Natural killer cell (primary cell): ENCODE results near the gene VASH2. TPM values are rescaled to one million over a fixed set of nuclear protein-coding genes. Genes with fewer than 3 reads are reported as not detected.
A peak's percentile ranks its signal among the peaks of the same experiment; 100 is the strongest.

Source experiments
- ATAC-seq, 3 donors: fragments of 150-1000 bp in 2 of 3; fragments of 200-7000 bp in 1 of 3; cut with Tn5 transposase; 1 replicate in 1 of 3; 2 replicates in 2 of 3; pipeline ENCODE4 v1.10.0; 2021; ENCODE audit warnings: mild to moderate bottlenecking in 2 of 3, moderate library complexity in 2 of 3
- DNase-seq, 2 donors: peaks; one replicate each; pipeline versions ENCODE4 v3.0.0 to v3.0.0-alpha.2; 2013 to 2021; ENCODE audit warnings: mixed read lengths in 1 of 2
- H3K27ac ChIP-seq: one replicate; pipeline ENCODE4 v1.5.1; 2013; ENCODE audit warnings: mild to moderate bottlenecking, low read length
- H3K27me3 ChIP-seq: one replicate; pipeline ENCODE4 v1.6.1; 2013; ENCODE audit warnings: low read length; ENCODE audit not compliant: control insufficient read depth, insufficient read depth
- H3K36me3 ChIP-seq: one replicate; pipeline ENCODE4 v1.6.1; 2013; ENCODE audit warnings: low read length; ENCODE audit not compliant: control insufficient read depth, insufficient read depth
- H3K4me1 ChIP-seq: one replicate; pipeline ENCODE4 v1.6.1; 2013; ENCODE audit warnings: low read length; ENCODE audit not compliant: control insufficient read depth, insufficient read depth
- H3K4me3 ChIP-seq: one replicate; pipeline ENCODE4 v1.5.1; 2013; ENCODE audit warnings: low read length
- H3K9me3 ChIP-seq: one replicate; pipeline ENCODE4 v1.6.1; 2013; ENCODE audit warnings: low read length; ENCODE audit not compliant: control insufficient read depth, insufficient read depth
- H3K27ac Mint-ChIP-seq, 2 donors: one replicate each; pipeline ENCODE4 v1.8.0; 2022; ENCODE audit warnings: mild to moderate bottlenecking in 2 of 2, mixed read lengths in 2 of 2, moderate library complexity in 1 of 2
- H3K27me3 Mint-ChIP-seq, 2 donors: one replicate each; pipeline ENCODE4 v1.8.0; 2022; ENCODE audit warnings: low read depth in 2 of 2, mixed read lengths in 2 of 2
- H3K36me3 Mint-ChIP-seq: one replicate; pipeline ENCODE4 v1.8.0; 2022; ENCODE audit warnings: mixed read lengths
- H3K4me1 Mint-ChIP-seq, 2 donors: one replicate each; pipeline ENCODE4 v1.8.0; 2022; ENCODE audit warnings: mixed read lengths in 2 of 2
- H3K4me3 Mint-ChIP-seq: one replicate; pipeline ENCODE4 v1.8.0; 2022; ENCODE audit warnings: mild to moderate bottlenecking, moderate library complexity, mixed read lengths
- H3K9me3 Mint-ChIP-seq, 2 donors: one replicate each; pipeline ENCODE4 v1.8.0; 2022; ENCODE audit warnings: mixed read lengths in 2 of 2
- CTCF ChIP-seq: fragments of 200-600 bp; IDR thresholded peaks from one replicate; pipeline ENCODE4 v1.8.0; 2022; ENCODE audit warnings: antibody characterized with exemption
- WGBS: methylation state at CpG from one replicate; pipeline ENCODE4 v1.1.7; 2013; ENCODE audit warnings: missing lambda C conversion rate; ENCODE audit not compliant: insufficient coverage; 5-methylcytosine and 5-hydroxymethylcytosine counted together
- intact Hi-C: fragments of 100-400 bp; cut with micrococcal nuclease; formaldehyde crosslinking; loops from one replicate; pipeline ENCODE4 v1.14.2; 2022
- total RNA-seq, 4 donors: library from RNA; stranded (reverse); fragments of 120-200 nt in 1 of 4; gene quantifications; one replicate each; pipeline versions ENCODE4 v1.2.3 to v1.2.4, GENCODE V29; 2013 to 2022

Gene VASH2
- total RNA-seq, 3 donors from 2014 or later (not counting 1 experiment from before 2014, with no cell fraction given), result not detected

- Histone ChIP-seq H3K4me3 (no peak overlapping the region), H3K9me3 (no peaks in the 10 kb centered on the region), H3K36me3 (no peaks in the 10 kb centered on the region), H3K27ac (no peak overlapping the region), H3K27me3 (no peaks in the 10 kb centered on the region), H3K4me1 (no peaks in the 10 kb centered on the region)
- Mint-ChIP-seq H3K4me1 (peaks cover 6 to 7% of the 10 kb centered on the region in 2 donors), H3K9me3 (no peaks in the 10 kb centered on the region), H3K36me3 (no peaks in the 10 kb centered on the region), H3K4me3 (no peak overlapping the region), H3K27me3 (no peaks in the 10 kb centered on the region), H3K27ac (peak overlapping the region in 1 of 2 donors; percentile 27)
- intact Hi-C loops, result no loop called here
- no peak for TF ChIP-seq CTCF
- peak in 2 of 3 donors; percentile 8 to 33 for ATAC-seq
- no peak for DNase-seq
- 47% methylated on average over 12 of the region's 13 CpGs for WGBS
These were observed 31.4 kb downstream of the VASH2 start for GRCh38 chr1:212981571-212982328.

- Histone ChIP-seq H3K9me3 (no peaks in the 10 kb centered on the region), H3K36me3 (no peaks in the 10 kb centered on the region), H3K27me3 (no peaks in the 10 kb centered on the region), H3K27ac (no peak overlapping the region), H3K4me1 (no peaks in the 10 kb centered on the region), H3K4me3 (no peak overlapping the region)
- DNase-seq, result no peak
- Mint-ChIP-seq H3K36me3 (no peaks in the 10 kb centered on the region), H3K27ac (no peak overlapping the region), H3K4me3 (no peak overlapping the region), H3K4me1 (peaks cover 6 to 7% of the 10 kb centered on the region in 2 donors), H3K9me3 (no peaks in the 10 kb centered on the region), H3K27me3 (no peaks in the 10 kb centered on the region)
- no peak for ATAC-seq
- no peak for TF ChIP-seq CTCF
- intact Hi-C loops, result no loop called here
- WGBS, result 88% methylated on average over 5 of the region's 6 CpGs
These were observed 32.2 kb downstream of the VASH2 start for GRCh38 chr1:212982430-212983152.

GRCh38 chr1:212983482-212983881 is 33.1 kb downstream of the VASH2 start:
- no peaks in the 10 kb centered on the region for H3K36me3 ChIP-seq
- DNase-seq (no peak), ATAC-seq (no peak)
- H3K9me3 ChIP-seq, result no peaks in the 10 kb centered on the region
- Mint-ChIP-seq H3K36me3 (no peaks in the 10 kb centered on the region), H3K4me3 (no peak overlapping the region), H3K27me3 (no peaks in the 10 kb centered on the region), H3K4me1 (peaks cover 6 to 7% of the 10 kb centered on the region in 2 donors), H3K9me3 (no peaks in the 10 kb centered on the region), H3K27ac (no peak overlapping the region)
- intact Hi-C loops, result no loop called here
- no peaks in the 10 kb centered on the region for H3K4me1 ChIP-seq
- 82% methylated on average over 3 of the region's 3 CpGs for WGBS
- H3K4me3 ChIP-seq, result no peak overlapping the region
- no peak for TF ChIP-seq CTCF
- no peak overlapping the region for H3K27ac ChIP-seq
- H3K27me3 ChIP-seq, result no peaks in the 10 kb centered on the region
